ENCODE results near the gene KRT15.

KRT15 gene

GRCh38 chr17:41523225-41523593 lies 4.5 kb upstream of the KRT15 start:
- DNase-seq, result no peak

DNA sequence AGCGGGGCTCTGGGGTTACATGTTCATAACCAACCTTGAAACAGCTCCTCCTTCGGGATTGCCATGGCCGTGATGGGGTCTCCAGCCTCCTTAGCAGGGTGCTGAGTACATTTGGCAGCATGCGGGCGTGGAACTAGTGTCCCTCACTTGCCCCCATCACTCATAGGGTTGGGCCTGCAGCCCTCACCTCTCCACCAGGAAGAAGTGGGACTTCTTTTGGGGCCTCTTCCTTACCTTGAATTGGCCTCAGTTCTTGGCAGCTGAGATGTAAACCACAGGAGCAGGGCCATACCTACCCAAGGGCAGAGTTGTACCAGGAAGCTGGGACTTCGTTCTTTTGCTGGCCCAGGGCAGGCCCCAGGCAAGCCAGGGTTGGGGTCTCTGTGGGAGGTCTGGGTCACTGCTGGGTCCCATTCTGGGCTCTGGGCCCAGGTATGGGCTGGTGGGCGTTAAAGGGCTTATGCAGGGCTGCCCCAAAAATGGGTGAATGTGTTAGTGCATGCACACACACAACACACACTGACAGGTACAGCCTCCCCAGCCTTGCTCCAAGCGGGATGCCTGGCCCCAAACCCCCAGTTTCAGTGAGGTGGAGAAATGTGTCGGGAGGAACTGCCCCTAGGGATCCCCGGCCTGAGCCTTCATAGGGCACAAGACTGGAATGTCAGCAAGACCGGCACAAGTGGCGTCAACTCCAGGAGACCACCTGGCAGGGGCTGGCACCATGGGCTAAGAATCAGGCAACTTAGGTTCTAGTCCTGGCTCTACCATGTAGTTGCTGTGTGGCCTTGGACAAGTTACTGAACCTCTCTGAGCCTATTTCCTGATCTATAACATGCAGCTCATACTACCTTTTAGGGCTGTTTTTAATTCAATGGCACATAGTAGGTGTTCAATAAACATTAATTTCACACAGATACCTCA lies 3.9 kb upstream of the KRT15 start:
- DNase-seq, result no peak

- DNase-seq, result no peak
Measured at GRCh38 chr17:41521574-41522261, 3.0 kb upstream of the KRT15 start.

- no peak for DNase-seq
Measured at GRCh38 chr17:41520821-41521521, 2.3 kb upstream of the KRT15 start.

DNA sequence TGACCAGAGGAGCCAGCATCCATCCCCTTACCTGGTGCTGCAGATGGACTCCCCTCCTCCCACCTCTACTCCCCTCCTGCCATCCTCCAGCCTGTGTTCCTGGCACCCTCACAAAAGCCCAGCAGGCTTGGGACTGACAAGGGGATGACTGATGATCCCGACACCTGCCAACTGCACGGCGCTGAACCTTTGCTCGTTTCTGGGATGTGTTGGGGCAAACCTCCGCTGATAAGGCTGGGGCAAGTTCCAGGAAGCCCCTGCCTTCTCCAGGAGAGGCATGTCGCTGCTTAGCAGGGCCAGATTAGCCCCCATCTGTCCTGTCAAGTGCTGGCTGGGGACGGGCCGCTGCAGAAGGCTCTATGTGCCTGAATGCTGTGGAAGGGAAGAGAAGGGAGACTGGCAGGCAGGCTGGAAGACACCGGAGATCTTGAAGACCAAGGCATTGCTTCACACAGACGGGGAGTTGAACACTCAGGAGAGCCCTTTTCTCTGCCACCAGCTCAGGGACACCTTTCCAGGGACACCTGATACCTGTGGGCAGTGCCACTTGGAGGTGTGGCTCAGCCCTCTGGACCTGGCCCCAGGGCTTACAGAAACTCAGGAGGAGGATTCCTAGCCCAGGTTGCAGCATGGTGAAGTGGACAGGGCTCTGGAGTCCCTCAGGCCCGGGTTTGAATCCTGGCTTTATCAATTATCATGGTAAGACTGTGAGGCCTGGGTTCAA lies 973 bp upstream of the KRT15 start:
- no peak for DNase-seq

DNA sequence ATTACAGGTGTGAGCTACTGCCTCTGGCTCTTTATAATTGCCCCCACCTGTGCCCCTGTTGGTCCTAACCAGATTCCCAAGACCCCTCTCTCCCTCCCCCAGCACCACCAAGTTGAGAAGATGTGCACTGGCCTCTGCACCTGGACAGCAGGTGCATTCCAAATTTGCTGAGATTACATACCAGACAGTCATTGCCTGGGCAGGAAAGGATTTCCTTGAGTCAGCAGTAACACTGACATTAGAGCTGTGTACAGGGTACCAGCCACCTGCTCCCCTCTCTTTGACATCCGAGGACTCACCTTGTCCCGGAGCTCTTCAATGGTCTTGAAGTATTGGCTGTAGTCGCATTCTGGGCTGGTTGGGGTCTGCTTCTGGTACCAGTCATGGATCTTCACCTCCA lies 659 bp downstream of the KRT15 start:
- no peak for DNase-seq

DNA sequence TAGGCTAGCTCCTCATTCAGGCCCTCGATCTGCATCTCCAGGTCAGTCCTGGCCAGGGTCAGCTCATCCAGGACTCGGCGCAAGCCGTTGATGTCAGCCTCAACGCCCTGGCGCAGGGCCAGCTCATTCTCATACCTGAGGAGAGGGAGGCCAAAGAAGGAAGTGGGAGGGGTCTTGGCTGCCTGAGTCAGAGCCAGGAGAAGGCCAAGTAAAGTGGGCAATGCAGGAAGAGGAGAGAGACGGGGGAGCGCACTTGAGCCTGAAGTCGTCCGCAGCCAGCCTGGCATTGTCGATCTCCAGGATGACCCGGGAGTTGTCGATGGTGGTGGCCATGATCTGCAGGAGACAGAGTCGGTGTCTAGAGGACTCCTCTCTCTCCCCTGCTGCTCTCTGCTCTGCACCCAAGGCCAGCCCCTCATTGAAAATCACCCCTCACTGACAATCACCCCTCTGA lies 1.8 kb downstream of the KRT15 start:
- DNase-seq, result no peak

- no peak for DNase-seq
Measured at GRCh38 chr17:41516147-41516829, 2.4 kb downstream of the KRT15 start.

GRCh38 chr17:41513168-41513547 lies 5.5 kb downstream of the KRT15 start:
- DNase-seq, result no peak

DNA sequence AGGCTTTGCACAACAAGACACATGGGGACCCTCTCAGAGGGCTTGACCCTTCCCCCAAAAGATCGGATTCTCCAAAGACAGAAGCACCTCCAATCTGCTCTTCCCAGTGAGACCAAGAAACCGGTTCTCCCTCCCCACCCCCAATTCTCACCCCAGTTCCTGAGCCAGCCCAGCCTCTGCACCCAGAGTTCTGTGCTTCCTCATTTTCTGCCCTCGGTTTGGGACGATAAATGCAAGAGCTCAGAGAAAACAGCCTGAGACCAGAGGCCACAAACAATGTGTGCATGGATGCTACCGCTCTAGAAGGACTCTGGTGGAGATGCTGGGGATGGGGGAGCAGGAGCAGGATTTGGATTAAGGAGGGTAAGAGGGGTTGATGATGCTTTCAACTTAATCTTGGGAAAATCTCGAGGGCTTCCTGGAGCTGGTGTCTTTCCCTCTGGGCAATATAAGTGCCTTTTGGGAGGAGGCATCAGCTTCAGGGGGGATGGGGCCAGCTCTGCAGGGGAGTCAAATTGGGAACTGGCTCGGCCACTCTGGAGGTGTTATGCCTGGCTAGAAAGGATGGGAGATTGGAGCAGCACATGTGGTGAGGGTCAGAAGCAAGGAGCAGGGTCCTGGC lies 6.0 kb downstream of the KRT15 start:
- DNase-seq, result no peak

DNA sequence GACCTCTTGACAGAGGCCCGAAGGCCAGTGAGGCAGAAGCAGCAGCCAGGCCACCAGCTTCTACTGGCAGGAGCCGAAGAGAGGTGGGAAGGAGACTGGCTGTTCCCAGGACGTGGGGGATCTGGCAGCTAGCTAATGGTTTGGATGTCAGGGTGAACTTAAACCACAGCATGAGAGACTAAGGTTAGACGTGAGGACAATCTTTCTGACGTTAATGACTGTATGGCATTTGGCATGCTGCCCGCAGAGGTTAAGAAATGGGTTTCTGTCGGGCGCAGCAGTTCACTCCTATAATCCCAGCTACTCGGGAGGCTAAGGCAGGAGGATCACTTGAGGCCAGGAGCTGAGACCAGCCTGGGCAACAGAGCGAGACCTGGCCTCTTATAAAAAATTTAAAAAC lies 7.0 kb downstream of the KRT15 start:
- no peak for DNase-seq

- no peak for DNase-seq
Measured at GRCh38 chr17:41511116-41511515, 7.6 kb downstream of the KRT15 start.

DNA sequence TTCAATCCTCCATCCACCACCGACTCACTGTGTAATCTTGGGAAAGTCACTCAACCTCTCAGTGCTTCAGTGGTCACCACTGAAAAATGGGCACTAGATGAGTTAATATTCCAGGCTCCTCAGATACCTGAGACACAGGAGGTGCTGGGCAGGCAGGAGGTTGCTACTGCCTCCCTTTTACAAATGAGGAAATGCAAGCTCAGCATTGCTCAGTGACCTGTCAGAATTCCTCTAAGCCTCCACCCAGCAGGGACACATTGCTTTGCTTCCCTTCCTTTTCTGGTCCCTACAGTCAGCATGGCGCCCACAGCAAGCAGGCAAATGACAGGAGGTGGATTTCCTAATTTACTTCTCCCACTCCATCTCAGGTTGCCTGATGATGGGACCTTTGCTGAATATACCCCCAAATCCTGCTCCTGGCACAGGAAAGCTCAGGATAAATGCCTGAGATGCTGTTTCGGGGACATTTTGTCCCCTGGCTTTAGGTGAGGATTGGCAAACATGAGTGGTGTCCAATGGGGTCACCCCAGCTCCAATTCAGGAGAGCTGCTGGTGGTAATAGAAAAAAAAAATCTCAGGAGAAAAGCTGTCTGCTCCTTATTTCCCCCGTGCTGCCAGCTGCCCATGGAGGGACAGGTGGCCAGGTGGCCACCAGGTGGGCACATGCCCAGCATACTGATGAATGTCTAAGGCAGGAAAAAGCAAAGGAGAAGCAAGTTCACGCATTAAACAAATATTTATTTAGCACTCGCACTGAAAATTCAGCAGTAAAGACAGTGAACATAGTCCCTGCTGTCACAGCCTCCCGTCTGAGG lies 8.2 kb downstream of the KRT15 start:
- no peak for DNase-seq

DNA sequence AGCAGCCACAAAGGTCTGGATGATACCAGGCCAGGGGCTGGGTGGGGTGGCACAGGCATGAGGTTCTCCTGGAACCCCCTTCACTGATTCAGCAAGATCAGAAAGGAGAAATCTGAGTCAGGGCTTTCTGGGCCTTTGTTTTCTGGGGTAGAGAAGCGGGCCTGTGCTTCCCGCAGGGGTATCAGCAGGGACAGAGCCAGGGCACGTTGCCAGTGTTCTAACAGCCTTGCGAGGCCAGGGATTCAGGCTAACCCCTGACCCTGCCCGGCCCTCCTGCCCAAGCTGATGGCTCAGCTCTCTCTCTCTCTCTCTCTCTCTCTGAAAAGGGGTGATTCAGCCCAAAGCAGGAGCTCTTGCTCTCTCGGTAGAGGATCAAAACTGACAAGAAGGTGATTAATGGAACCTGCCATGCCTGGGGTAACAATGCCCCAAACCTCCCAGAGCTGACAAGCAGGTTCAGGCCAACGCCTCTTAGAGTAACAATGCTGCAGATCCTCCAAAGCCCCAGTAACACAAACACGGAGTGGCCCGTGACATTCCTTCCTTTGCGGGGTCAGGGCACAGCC lies 11.3 kb downstream of the KRT15 start:
- DNase-seq, result no peak

DNA sequence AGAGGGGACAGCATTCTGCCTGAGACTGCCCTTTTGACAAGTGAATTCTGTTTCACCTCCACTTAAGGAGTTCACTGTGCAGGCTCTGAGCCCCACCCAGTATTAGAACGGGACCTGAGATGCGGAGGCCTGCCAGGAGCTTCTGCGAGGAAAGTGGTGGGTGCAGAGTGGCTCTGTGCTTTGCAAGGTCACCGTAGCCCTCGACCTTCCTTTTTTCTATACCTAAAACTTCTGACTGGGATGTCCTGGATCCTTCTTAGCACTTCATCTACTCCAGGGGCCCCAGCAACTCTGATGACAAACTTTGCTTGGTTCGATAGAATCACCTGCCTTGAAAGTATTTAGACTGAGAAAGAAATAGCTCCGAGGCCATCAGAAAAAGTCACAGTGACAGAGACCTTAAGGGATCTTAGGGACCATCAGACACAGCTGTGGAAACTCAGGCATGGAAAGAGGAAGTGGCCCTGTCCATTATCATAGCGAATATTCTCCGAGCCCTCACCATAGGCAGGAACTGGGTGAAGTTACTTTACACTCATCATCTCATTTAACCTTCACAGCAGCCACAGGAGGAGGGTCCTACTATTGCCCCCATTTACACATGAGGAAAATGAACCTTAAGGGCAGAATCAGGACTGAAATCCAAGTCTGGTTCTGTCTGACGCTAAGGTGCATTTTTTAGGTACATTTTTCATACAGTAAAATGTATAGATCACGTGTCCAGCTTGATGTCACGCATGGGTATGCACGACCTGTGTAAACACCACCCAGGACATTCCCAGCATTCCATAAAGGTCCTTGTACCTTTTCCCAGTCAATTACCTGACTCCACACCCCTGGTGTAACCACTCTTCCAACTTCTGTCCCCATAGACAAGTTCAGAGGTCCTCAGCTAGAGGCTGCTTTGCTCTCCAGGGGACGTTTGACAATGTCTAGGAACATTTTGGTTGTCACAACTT lies 12.6 kb downstream of the KRT15 start:
- no peak for DNase-seq

DNA sequence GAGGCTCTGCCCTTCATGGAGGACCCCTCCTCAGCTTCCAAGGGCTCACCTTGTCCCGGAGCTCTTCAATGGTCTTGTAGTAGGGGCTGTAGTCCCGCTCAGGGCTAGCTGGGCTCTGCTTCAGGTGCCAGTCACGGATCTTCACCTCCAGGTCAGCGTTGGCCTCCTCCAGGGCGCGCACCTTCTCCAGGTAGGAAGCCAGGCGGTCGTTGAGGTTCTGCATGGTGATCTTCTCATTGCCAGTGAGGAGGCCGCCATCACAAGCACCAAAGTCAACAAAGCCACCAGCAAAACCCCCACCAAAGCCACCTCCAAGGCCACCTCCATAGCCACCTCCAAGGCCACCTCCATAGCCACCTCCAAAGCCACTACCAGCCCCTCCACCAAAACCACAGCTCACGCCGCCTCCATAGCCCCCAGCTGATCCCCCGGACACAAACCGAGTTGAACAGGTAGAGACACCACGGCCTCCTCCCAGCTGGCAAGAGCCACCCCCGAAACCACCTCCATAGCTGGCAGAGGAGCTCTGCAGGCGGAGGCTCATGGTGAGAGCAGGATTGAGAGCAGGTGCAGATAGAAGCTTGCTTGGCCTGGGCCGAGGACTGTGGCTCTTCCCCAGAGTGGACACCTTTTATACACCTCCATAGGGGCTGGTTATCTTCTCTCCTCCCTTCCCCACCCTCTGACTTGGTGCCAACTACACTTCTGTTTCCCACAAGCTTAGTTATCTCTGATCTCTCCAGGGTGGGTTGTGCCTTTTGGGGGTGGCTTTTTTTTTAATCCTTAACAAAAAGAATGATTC lies 13.5 kb downstream of the KRT15 start, which contains the start of gene KRT13:
KRT13 (minus strand) TSS at position 606 of the 802 bp plus-strand sequence; CDS start at position 544, 62 bp downstream.
- DNase-seq, result no peak

GRCh38 chr17:41504246-41504977 lies 14.3 kb downstream of the KRT15 start:
- DNase-seq, result no peak

DNA sequence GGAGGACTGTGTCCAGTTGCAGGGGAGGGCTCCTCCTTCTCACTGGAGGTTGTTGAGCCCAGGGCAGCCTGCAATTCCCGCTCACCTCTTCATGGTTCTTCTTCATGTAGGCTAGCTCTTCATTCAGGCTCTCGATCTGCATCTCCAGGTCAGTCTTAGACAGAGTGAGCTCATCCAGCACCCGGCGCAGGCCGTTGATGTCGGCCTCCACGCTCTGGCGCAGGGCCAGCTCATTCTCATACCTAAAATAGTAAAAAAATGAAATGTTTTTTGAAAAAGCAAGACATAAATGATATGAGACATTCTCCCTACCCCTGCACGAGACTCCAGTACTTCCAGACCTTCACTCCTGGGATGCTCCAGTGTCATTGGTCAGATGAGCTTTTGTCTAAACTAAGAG lies 15.5 kb downstream of the KRT15 start:
- DNase-seq, result no peak

All from activated T-cell treated with anti-CD3 and anti-CD28 coated beads, Interleukin-2, amount 50 U/mL, for 1 hour (primary cell).